GM12801 (cell line): ENCODE data around the gene MOCS1.

Experiments
- CTCF ChIP-seq: IDR thresholded peaks from one replicate; pipeline ENCODE4 v1.5.1; 2011; ENCODE audit warnings: control low read depth; ENCODE audit not compliant: insufficient read length; ENCODE audit errors: extremely low read depth

Gene MOCS1

GRCh38 chr6:39920157-39920556 lies 14.1 kb downstream of the MOCS1 start:
- no peak for TF ChIP-seq CTCF

- TF ChIP-seq CTCF: no peak
These were observed 15.4 kb downstream of the MOCS1 start for GRCh38 chr6:39918831-39919230.

GRCh38 chr6:39917981-39918380 lies 16.3 kb downstream of the MOCS1 start:
- no peak for TF ChIP-seq CTCF

- no peak for TF ChIP-seq CTCF
These were observed 16.9 kb downstream of the MOCS1 start for GRCh38 chr6:39917329-39917728.

- TF ChIP-seq CTCF: no peak
These were observed 18.4 kb downstream of the MOCS1 start for GRCh38 chr6:39915866-39916265.

GRCh38 chr6:39914239-39914638 lies 20.0 kb downstream of the MOCS1 start:
- TF ChIP-seq CTCF: no peak

GRCh38 chr6:39913391-39913916 lies 20.8 kb downstream of the MOCS1 start:
- TF ChIP-seq CTCF: no peak

- no peak for TF ChIP-seq CTCF
These were observed 21.8 kb downstream of the MOCS1 start for GRCh38 chr6:39912446-39912845.
